Peyer's patch (tissue), 4 donors: Measurements from ENCODE around the gene ABL1.

Experiments
- CTCF ChIP-seq, 6 experiments: fragments of 450-650 bp in 4 of 6; fragments of 200-600 bp in 2 of 6; sonication (generic) in 1 of 6; IDR thresholded peaks; one replicate each; pipeline ENCODE4 v1.5.1; 2017 to 2019; ENCODE audit warnings: antibody characterized with exemption in 6 of 6, mild to moderate bottlenecking in 3 of 6, moderate library complexity in 1 of 6
- POLR2A ChIP-seq, 2 donors: fragments of 450-650 bp; IDR thresholded peaks; one replicate each; pipeline ENCODE4 v1.5.1; 2017; ENCODE audit warnings: antibody characterized with exemption in 2 of 2, mild to moderate bottlenecking in 2 of 2, moderate library complexity in 2 of 2

- TF ChIP-seq CTCF (IDR thresholded peaks at IDR 0.05), result no peak
- no peak for TF ChIP-seq POLR2A (IDR thresholded peaks at IDR 0.05)
These were observed 83.2 kb downstream of the ABL1 start for GRCh38 chr9:130918101-130918825.
